GM18508 (cell line): ENCODE data around the gene GFY.

Source experiments
- ATAC-seq: cut with Tn5 transposase; IDR thresholded peaks from one replicate; pipeline ENCODE4 v1.9.1; 2021; ENCODE audit warnings: moderate number of reproducible peaks; ENCODE audit not compliant: insufficient read depth, unreplicated experiment

Gene GFY, protein sequence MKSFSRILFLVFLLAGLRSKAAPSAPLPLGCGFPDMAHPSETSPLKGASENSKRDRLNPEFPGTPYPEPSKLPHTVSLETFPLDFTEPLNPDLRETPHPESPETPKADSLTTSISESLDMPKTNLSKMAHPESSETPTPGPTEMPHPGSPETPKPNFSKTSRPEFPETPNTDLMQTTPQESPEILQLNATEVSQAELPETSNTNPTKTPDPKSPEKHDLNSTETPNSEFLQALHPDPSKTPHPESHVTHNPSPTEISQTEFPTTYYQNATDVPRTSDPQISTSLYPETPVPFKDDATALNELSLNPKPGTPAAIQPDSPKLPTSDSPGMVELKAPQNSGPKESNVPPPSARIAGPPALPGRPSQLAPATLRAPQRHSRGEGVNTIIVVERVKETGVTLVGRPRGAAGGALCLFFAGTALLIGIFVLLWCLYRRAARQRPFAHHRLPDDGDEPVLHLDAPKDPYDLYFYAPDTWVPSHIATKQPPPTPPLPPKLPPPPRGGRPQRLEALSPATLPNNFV

DNA sequence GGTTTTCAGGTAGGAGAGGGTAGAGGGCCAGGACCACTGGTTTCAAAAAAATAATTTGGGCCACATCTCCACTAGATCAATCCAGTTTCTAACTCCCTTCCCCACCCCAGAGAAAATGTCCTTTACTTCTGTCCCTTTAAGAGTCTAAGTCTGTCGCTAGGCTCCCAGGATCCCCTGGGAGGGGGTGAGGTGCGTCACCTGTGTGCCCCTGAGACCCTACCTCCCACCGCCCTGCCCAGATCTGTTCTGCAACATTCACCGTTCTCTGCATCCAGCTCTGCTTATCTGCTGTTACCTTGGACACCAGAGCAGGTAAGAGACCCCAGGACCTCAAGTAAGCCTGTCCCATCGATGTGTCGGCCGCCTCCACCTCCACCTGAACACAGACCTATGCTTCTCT lies at the start of gene GFY:
GFY (plus strand) TSS at position 211 of the 400 bp plus-strand sequence. CDS start 1,043 bp downstream, outside the sequence.
- no peak for ATAC-seq

DNA sequence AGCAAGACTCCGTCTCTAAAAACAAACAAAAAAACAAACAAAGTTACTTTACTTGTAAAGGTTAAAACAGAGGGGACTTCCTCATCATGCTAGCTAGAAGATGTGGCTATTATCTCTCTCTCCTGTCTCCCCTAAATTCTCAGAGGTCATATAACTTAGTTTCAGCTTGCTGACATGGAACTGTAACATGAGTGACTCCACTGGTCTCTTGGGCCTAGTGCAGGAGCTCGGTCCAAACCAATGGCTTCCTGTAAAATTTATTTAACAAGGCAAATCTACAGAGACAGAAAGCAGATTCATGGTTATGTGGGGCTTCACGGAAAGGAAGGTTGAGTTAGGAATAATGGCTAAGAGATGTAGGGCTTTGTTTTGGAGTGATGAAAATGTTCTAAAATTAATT lies 46.7 kb upstream of the GFY start:
- no peak for ATAC-seq

DNA sequence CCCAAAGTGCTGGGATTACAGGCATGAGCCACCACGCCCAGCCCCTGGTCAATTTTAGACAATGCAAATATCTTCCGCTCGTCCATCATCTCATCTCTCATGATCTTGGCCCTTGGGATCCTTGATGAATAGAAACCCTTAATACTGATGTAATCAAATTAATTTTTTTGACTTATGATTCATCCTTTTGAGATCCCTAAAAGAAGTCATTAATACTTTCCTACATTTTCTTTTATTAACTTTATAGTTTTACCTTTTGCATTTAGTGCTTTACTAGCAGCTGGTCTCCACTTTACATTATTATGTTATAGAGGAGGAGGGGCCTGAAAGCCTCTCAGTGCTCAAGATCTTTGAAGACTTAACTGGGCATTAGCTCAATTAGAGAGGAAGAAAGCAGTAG lies 44.8 kb upstream of the GFY start:
- no peak for ATAC-seq

DNA sequence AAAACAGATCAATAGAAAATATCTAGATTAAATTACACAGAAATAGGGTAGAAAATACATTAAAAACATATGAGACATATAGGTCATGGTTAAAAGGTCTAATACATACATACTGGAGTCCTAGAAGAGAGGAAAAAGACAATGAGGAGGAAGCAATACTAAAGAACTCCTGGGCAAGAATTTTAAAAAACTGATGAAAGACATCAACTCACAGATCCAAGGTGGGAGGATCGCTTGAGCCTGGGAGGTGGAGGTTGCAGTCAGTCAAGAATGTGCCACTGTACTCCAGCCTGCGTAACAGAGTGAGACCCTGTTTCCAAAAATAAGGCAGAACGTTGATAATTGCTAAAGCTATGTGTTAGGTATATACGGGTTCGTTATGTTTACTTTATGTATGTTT lies 42.5 kb upstream of the GFY start:
- ATAC-seq, result no peak

DNA sequence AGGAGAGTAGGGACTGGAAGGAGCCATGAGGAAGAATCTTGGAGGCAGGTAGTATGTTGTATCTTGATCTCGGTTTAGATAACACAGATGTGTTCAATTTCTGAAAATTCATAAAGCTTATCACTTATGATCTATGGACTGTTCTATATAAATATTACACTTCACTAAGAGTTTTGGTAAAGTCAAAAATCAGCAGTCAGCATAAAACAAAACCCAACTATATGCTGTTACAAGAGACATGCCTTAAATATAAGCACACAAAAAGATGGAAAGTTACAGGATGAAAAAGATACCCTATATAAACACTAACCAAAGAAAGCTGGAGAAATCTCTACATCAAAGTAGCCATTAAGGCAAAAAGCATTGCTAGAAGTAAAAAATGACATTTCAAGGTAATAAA lies 41.6 kb upstream of the GFY start:
- ATAC-seq, result no peak

DNA sequence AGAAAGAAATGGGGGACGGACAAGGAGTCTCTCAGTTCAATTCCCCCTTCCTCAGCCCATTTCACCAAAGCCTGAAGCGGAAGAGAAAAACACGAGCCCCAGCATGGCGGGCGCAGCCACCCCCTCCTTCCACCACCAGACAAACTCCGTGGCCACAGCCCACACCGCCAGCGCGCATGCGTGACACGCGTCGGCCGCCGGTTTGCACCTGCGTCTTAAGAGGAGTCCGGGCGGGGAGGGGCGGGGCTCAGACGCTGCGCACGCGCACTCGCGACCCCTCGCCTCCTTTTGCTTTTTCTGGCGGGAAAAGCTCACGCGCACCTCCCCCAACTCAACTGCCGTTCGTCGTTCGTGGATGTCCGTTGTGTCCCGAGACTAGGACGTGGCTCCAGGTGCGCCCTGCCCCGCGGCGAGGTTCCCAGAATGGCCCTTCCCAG lies 37.2 kb upstream of the GFY start, which contains the start of gene KASH5:
KASH5 (plus strand) TSS at position 314 of the 437 bp plus-strand sequence. CDS start 2,635 bp downstream, outside the sequence.
- ATAC-seq, result no peak

DNA sequence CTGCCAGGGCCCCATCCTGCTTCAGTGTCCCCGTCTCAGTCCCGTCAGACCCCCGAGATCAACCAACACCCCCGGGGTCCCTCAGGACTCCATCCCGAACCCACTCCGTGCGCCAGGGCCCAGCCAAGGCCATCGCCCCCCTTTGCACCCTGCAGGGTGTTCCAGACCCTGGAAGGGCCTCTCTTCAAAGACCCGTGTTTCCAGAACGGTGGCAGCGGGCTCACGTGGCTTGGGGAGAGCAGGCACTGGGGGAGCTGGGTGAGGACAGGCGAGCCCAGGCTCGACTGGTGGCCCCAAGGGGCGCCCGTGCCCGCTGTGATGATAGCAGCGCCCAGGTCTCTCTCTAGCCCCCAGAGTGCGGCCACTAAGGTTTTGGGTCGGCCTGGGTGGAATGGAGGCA lies 35.8 kb upstream of the GFY start:
- no peak for ATAC-seq

DNA sequence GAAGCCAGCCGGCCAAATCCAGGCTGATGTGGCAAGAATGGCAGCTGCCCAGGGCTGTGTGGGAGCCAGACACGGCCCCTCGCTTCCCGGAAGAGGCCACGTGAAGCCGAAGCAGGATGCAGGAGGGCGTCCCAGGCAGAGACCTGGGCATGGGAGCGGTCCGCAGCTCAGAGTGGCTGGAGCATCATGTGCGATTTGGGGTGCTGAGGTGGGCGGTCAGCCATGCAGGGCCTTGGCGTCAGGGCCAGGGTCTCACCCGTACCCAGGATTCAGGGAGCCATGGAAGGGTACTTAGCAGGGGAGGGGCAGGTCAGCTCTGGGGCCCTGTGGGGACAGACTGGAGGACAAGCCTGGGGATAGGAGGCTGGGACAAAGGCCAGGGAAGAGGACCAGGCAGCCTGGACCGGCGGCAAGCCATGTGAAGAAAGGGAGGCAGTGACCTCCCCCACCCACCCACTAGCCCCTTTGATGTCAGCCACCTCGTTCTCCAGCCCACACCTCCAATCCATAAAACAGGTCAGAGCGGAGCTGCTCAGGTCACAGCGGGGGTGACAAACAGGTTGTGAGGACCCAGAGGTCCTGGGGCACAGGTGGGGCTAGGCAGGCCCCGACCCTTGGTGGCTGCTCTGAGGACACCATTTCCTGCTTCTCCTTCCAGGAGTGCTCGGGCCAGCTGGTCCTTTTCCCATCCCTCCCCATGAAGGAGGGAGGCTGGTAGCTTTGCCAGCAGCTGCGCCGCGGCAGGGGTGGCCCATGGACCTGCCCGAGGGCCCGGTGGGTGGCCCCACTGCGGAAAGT lies 34.9 kb upstream of the GFY start:
- ATAC-seq, result no peak

DNA sequence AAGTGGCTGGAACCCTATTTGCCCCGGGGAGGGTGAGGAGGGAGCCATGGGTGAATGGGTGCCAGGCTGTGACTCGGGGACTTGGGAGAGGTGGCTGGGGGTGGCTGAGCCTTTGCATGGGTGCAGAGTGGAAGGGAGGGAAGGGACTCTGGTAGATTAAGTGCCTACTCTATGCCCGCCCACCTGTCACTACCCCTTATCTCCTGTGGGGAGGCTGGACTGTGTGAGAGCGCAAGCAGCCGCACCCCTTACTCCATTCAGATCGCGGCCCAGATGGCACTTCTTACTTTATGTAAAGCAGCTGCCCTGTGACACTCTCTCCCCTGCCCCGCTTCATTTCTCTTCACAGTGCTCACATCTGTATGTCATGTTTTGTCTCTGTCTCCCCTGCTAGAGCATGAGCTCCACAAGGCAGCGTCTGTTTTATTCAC lies 34.2 kb upstream of the GFY start:
- ATAC-seq, result no peak

DNA sequence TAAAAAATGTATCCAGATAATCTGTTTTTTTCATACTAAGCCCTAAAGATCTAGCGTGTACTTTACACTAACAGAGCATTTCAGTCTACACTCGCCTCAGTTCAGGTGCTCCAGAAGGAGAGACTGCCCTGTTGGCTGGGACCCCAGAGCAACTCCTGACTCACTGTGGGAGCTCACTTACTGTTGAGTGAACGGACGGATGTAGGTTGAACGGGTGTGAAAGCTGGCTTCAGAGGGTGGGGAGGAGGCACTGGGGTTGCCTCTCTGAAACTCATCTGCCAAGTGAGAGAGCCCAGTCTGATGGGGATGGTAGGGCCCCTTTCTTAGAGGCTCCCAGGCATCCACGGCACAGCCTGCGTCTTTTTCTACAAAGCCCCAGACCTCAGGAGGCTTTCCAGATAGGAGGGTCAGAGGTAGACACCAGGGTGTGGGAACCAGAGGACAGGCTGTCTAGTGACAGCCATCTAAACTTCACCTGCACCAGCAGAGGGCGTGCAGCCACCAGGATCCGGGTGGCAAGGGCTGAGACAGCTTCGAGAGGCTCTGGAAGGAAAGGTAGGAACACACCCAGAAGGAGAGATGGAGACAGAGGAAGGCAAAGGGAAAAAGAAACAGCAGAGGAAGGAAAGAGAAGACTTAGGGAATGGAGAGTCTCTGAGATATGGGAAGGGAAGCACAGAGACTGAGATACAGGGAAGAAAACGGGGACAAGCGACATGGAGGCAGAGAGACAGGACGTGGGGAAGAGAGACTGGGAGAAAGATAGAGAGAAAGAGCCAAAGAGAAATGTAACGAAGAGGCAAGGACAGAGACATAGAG lies 33.4 kb upstream of the GFY start:
- ATAC-seq, result no peak

DNA sequence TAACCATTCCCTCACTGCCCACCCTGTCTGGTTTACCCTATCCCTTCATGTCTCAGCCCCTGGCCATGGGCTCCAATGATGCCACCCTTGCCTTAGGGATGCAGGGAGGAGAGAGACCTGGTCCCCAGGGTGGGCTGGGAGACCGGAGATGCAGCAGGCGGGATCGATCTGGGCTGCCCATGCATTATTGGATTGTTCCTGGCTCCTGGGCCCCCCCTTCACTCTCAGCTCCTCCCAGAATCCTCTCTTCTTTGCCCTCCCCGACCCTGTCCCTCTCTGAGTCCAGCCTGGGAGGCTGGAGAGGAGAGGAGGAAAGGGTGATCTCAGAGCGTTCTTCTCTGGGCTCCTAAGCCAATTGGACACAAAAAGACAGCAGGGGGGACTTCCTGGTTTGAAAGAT lies 31.3 kb upstream of the GFY start:
- no peak for ATAC-seq

DNA sequence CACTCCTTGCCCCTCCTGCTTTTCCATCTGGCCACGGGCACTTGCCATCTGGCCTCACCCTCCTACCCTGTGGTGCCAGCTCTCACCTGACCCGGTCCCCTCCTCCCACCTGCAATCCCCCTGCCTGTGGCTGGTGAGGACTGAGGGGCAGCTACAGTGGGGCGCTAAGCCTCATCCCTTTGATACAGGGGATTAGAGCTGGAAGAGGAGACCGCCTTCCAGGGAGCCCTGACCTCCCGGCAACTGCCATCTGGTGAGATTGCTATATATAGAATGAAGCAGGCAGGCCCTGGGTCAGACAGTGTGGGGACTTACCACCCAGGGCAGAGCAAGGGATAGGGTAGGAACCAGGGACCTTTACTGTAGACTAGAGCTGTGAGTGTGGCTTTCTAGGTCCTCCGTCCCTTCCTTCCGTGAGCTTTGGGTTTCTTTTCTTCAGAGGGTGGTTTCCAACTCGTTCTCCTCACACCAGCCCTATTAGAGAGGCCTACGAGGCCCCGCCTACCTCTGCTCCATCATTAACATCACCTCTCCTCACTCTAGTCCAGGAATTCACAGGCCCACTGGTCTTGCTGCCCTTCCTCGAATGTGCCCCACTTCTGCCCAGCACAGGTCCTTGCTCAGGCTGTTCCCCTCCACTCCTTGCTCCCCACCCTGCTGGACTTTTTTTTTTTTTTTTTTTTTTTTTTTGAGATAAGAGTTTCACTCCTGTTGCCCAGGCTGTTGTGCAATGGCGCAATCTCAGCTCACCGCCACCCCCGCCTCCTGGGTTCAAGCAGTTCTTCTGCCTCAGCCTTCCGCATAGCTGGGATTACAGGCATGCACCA lies 29.4 kb upstream of the GFY start:
- no peak for ATAC-seq

DNA sequence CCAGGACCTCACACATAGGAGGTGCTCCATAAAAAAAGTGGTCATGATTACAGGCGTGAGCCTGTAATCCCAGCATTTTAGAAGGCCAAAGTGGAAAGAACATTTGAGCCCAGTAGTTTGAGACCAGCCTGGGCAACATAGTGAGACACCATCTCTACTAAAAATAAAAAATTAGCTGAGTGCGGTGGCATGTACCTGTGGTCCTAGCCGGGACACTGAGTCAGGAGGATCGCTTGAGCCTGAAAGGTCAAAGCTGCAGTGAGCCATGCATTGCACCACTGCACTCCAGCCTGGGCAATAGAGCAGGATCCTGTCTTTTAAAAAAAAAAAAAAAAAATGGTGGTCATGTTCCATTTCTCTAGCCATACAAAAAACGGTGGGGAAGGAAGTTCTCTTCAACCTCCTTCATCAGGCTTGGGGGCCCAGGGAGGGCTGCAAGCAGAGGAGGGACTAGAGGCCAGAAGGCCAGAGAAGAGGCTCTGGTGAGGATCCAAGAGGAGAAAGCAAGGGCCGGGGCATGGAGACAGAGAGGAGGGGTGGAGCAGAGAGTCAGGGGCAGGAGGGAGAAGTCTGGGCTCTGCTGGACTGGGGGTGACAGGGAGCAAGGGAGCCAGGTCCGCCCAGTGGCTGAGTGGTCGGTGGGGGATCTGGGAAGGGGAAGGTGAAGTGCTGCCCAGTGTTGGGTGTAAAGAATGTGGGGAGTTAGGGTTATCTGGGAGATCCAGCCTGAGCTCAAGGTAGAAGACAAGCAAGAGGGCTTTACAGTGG lies 28.3 kb upstream of the GFY start:
- ATAC-seq, result no peak

DNA sequence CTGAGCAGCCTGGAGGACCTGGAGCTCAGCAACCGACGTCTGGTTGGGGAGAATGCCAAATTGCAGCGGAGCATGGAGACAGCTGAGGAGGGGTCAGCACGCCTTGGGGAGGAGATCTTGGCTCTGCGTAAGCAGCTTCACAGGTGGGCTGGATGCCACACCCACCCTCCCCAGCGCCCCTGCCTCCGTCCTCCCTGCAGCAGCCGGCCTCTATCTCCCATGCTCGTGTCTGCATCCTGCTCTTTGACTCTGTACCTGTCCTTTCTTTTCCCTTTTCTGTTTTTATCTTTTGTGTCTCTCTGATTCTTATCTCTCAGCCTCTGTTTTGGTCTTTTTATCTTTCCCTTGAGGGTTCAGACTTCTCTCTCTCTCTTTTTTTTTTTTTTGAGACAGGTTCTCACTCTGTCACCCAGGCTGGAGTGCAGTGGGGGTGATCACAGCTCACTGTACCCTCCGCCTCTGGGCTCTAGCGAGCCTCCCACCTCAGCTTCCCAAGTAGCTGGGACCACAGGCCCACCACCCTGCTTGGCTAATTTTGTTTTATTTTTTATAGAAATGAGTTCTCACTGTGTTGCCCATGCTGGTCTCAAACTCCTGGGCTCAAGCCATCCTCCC lies 27.1 kb upstream of the GFY start:
- ATAC-seq, result no peak

DNA sequence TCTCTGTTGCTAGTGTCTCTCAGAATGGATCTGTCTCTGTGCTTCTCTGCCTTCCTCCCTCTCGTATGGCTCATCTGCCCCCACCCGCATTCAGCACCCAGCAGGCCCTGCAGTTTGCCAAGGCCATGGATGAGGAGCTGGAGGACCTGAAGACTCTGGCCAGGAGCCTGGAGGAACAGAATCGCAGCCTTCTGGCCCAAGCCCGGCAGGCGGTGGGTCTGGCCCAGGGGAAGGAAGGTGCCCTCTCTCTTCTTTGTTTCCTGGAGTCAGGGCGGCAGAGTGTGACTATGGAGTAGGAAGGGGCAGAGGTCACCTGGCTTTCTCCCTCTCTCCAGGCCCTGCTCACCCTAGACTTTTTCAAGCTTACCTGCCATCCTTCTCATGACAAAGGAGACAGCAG lies 26.3 kb upstream of the GFY start:
- ATAC-seq, result no peak

DNA sequence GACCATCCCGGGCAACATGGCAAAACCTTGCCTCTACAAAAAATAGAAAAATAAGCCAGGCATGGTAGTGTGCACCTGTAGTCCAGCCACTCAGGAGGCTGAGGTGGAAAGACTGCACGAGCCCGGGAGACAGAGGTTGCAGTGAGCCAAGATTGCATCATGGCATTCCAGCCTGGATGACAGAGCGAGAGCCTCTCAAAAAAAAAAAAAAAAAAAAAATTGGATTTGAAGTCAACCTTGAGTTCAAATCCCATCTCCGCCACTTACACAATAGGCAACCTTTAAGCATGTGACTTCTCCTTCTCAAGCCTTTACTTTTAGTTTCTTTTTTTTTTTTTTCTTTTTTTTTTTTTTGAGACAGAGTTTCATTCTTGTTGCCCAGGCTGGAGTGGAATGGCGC lies 25.2 kb upstream of the GFY start:
- ATAC-seq, result no peak

DNA sequence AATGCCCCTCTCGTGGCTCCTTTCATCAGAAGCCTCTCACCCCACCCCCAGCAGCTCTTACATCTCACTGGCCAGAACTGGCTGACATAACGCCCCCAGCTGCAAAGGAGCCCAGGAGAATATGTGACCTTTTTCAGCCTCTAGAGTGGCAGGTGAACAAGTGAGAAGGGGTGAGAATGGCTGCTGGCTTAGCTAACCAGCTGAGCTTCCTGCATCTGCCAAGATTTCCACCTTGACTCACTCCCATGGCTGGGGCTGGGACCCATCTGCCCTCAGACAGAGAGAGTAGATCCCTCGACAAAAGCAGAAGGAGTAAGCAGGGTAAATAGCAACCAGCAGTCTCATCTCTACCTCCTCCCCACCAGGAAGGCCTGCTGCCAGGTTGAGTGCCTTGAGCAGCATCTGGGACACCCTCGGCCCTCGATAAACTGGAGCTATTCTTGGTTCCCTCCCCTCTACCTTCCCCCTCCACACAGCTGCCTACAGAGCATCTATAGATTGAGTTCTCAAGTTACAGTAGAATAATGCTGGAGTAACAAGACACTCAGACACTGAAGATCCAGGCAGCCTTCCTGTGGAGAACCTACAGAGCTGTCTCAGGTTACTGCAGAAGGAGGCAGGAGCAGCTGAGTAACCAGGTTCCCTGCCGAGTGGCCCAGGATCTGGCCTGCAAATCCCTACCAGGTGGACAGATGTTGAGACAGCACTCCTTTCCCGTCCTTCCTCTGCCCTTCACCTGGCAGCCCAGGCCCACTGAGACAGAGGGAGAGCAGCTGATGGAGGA lies 21.6 kb upstream of the GFY start:
- ATAC-seq, result no peak

DNA sequence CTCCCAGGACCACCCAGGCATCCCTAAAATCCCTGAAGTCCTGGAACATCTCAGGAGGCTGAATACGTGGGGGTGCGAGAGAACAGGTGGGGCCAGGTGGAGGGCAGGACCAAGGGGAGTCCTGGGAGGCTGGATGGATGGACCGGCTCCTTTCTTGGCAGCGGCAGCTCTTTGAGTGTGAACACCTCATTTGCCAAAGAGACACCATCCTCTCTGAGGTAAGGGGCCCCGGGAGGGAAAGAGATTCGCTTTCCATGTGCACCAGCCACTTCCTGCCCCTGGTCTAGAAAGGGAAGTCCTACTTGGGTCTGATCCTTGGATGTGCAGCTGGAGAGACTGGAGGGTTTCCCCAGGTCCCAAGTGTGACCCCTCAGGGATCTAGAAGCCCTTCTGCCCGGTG lies 18.1 kb upstream of the GFY start:
- no peak for ATAC-seq
